ENCODE data around the gene ANK3.

ANK3 gene

DNA sequence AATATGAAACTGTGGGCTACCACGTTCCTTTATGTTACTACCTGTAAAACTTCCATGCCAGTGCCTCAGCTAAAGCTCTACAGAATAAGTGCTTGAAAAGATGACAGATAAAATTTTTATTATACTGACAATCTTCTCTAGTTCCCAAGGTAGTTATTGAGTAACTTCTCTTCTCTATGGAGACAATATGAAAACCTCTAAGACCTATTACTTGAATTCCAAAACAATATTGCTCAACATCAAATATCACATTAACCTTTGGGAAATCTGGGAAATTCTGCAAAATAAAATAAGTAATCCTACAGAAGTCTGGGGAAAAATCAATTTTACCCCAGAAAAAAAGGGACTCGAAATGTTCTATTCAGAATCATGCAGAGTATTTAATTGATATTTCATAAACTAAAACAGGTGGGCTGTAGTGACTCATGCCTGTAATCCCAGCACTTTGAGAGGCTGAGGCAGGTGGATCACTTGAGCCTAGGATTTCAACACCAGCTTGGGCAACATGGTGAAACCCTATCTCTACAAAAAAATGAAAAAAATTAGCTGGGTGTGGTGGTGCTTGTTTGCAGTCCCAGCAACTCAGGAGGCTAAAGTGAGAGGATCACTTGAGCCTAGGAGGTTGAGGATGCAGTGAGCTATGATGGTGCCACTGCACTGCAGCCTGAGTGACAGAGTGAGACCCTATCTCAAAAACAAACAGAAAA lies 23.8 kb upstream of the ANK3 start:
- DNase-seq, result no peak

DNA sequence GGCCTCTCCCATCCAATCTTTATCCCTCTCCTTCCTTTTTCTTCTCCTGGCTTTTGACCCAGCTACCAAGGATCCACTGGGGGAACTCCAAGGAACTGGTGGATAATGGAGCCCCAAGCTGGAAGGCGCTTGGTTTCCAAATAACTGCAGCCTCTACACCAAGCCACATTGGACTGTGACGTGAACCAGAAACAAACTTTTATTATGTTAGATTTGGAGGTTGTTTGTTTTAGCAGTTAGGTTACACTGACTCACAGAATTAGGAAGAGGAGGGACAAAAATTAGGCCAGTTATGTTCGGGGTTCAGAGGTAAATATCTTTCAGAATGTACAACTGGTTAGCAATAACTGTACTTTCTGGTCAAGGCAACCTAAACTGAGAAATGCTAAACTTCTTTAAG lies 21.3 kb upstream of the ANK3 start:
- no peak for DNase-seq

DNA sequence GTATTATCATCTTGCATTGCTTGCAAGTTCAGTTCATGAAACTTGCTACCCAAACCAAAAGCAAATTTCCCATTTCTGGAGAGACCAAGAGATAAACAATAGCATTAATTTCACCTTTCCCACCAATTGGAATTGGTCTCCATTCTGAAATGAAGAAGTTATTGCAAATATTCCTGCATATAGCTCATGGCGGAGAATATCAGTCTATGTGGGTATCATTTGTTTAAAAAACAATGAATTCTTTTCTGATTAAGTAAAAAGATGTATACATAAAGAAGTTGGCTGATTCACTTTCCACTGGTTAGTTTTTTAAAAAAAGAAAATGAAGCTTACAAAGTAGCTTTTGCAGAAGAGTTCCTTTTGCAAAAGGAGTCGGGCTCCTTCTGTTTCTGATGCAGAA lies 19.5 kb upstream of the ANK3 start:
- DNase-seq, result no peak

DNA sequence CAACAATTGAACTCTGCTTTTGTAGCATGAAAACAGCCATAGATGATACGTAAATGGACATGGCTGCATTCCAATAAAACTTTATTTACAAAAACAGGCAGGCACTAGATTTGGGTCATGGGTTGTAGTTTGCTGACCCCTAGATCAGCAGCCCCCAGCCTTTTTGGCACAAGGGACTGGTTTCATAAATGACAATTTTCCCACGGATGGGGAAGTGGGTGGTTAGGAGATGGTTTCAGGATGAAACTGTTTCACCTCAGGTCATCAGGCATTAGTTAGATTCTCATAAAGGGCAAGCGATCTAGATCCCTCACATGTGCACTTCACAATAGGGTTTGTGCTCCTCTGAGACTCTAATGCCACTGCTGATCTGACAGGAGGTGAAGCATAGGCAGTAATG lies 16.5 kb upstream of the ANK3 start:
- DNase-seq, result no peak

DNA sequence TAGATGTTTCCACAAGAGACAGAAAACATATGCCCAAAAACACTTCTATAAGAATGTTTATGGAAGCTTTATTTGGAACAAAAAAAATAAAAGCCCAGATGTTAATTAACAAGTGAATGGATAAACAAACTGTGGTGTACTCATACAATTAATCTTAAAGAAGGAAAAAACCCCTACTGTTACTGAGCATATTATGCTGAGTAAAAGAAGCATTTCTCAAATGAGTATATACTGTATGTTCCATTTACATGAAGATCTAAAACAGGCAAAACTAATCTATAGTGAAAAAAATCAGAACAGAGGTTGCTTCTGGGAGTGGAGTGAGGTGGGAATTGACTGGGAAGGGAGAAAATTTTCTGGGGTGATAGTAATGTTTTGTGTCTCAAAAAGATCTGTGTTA lies 15.5 kb upstream of the ANK3 start:
- DNase-seq, result no peak

DNA sequence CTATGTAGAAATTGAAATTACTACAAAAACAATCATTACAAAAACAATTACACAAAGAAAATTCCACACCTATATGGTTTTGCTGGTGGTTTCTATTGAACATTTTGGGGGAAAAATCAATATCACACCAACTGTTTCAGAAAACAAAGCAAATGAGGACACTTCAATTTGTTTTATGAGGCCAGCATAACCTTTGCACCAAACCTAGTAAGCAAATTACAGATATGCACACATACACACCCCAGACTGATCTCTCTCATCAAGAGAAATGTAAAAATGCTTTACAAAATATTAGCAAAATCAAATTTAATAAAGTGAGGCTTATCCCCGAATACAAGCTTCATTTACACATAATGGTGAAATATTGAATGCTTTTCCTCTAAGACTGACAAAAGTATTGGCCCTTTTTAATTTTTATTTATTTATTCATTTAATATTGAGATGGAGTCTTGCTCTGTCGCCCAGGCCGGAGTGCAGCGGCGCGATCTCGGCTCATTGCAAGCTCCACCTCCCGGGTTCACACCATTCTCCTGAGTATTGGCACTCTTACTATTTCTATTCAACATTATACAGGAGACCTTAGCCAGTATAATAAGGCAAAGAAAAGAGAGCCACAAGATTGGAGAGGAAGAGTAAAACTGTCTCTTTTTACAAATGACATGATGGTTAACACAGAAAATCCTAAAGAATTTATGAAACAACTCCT lies 13.6 kb upstream of the ANK3 start:
- no peak for DNase-seq

DNA sequence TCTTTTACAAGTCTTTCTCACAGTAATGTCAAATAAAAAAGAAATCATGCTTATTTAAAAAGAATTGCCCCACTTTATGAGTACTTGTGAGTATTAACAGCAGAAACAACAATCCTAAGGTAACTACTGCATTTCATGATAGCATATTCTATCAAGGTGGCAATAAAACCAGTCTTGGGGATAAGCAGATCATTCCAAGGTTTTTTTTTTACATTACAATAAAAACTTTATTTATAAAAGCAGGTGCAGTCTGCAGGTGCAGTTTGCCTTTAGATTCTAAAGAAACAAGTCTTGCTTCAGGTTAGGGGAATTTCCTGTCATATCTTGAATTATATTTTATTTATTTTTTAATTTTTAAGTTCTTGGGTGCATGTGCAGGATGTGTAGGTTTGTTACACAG lies 10.7 kb upstream of the ANK3 start:
- DNase-seq, result no peak

DNA sequence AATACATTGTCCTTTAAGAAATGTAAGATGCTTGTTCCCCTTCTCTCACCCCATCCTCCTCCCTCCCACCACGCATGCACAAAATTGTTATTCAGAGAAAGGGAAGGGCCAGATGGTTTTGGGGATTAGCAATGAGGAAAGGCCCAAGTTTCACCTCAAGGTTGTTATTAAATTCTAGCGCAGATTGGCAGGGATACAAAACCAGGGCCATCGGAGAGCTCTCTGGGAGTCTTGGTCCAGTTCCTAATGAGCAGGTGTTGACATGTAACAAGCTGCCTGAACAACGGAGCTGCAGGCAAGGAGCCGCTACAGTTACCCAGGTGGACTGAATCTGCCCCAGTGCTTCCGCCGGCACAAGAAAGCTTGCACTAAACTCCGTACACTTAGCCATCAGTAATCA lies 9.7 kb upstream of the ANK3 start:
- no peak for DNase-seq

DNA sequence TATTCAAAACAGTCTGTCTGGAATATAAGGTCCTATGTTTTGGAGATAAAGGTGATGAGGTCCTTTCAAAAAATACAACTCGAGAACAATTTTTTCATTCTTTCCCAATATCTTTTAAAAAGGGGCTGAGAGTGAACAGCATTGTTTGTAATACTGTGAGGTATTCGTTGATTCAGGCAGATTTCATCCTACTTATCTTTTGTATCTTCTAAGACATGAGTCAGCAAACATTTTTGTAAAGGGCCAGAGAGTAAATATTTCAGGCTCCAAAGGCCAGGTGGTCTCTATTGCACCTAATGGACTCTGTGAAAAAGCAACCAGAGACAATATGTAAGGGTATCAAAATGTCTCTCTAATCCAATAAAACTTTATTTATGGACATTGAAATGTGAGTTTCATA lies 8.1 kb upstream of the ANK3 start:
- DNase-seq, result no peak

DNA sequence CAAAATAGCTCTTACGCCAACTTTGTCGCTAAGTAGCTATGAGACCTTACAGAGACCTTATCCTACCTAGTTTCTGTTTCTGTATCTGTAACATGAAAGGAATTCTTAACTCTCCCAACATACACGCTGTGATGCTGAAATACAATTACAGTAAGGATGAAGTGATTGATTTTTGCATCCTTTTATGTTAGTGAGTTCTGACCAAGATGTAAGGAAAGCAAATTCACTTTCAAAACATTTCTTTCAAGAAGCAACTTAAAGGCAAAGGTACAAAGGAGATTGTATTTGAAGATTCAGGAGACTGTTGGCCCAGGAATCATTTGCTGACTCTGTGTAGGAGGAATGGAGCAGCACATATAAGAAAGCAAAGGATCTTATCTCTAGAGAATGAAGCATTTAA lies 7.1 kb upstream of the ANK3 start:
- DNase-seq, result no peak

DNA sequence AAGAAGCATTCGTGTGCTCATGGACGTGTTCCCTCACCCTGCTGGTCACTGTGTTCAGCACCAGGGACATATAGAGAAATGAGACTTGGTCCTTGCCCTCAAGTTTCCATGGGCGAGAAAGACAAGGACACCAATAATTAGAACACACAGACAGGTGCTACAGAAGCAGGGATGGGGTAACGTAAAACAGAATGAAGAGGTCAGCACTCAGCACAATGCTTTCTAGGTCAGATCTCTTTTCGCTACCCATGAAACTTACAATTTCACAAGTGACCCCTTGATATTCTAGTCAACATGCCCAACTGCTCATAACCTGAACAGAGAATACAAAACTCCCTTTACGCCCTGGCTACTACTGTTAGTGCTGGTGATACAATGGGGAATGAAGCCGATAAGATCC lies 6.0 kb upstream of the ANK3 start:
- DNase-seq, result no peak

DNA sequence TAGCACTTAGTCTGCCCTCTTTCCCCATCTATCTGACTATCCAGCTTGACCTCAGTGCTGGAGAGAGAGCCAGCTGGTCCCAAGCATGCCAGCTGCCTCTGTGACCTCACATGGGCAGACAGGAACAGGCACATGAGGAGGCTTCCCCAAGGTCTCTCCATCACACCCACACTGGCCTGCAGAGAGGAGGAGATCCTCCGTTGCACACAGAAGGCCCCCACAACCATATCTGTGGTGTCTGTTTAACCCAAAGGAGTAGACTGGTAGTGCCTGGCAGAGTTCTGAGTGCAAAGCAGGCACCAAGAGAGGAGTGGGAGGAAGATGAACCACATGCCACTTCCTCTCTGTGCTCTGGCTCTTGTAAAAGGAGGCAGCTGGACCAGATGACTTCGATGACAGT lies 4.8 kb upstream of the ANK3 start:
- no peak for DNase-seq

DNA sequence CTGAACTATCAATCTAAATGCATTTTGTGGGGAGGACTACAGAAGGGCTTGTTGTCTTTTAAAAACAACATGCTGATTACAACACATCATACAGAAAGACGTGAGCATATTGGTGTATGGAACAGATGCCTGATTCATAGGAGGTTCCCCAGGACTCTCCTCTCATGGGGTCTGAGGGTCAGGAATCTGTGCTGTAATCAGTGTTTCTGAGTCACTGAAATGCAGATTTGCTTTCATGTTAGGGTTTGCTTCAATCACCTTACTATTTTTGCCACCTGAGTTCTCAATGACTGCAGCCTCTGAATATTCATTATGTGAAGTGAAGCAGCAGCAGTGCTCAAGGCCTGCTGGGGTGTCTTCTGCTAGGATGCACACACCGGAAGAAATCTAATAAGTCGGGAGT lies 550 bp upstream of the ANK3 start:
- no peak for DNase-seq

DNA sequence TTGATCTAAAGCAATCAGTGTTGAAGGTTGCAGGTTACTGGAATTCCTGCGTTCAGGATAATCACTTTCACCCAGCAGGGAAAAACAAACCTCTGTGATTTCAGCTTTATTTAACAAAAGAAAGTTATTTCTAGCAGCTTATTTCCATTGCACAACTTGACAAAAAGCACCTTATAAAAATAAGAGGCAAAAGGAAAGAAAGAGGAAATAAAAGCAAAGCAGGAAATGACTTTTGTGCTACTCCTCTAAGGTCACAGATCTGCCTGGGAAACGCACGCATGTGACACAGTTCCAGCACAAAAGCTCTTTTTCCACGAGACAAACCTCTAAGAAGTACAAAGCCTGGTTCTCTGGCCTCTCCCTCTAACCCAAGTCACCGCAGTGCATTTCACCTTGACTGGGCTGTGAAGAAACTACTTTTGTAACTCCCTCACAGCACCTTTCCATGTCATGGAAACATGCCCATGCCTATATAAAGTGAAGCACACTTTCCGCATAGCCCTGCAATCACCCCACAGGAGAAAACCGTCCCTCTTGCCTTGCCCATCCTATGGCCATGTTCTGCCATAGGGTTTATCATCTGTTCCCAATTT lies 870 bp downstream of the ANK3 start:
- DNase-seq, result no peak

DNA sequence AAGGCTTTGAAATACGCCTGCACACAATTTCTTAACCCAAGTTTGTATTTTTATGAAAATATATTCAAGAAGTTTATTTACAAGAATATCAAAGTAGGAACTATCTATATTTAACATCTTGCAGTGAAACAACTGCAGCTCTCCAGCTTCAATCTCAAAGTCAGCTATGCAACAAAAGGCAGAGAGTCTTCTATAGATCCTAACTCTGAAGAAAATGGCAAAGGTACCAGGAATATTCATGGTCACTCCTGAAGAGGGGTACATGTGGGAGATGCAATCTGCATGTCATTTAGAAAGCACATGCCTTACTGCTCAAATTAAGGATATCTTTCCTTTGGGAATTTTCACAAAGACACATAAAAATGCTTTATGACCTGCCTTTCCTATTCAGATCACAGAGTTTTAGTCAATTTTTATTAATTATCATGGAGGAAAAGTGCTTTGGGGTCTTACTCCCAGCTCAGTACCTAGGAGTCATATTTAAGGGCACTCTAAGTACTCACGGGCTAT lies 1.5 kb downstream of the ANK3 start:
- DNase-seq, result no peak

DNA sequence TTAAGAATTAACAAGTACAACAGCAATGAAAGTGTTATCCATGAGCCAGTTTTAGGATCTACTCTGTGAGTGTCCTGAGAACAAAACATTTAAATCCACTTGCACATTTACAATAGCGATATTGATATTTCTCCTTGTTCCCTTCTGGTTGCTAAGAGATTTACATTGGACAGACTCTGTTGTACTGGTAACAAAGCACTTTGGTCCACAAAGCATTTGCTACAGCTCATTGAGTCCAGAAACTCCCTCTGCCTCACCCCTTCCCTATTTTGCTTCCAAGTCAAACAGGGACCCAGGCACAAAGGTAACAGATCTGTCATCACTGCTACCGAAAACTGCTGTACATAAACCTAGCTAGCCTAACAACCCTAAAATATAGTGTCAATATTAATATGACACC lies 2.1 kb downstream of the ANK3 start:
- peak; percentile 57 for DNase-seq

DNA sequence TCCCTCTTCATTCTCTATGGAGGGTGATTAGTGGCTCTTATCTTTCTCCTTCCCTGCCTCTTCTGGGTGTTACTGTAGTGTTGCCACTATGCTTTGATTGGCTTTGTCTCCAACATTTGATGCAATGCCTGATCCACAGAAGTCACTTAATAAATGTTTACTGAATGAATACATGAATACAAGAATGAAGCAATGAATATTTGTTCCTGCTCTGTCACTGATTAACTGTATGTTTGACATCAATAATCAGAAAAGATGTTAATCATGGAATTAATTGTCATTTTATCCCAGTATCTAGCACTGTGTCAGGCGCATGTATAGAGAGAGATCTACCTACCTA lies 4.3 kb downstream of the ANK3 start:
- DNase-seq, result no peak

DNA sequence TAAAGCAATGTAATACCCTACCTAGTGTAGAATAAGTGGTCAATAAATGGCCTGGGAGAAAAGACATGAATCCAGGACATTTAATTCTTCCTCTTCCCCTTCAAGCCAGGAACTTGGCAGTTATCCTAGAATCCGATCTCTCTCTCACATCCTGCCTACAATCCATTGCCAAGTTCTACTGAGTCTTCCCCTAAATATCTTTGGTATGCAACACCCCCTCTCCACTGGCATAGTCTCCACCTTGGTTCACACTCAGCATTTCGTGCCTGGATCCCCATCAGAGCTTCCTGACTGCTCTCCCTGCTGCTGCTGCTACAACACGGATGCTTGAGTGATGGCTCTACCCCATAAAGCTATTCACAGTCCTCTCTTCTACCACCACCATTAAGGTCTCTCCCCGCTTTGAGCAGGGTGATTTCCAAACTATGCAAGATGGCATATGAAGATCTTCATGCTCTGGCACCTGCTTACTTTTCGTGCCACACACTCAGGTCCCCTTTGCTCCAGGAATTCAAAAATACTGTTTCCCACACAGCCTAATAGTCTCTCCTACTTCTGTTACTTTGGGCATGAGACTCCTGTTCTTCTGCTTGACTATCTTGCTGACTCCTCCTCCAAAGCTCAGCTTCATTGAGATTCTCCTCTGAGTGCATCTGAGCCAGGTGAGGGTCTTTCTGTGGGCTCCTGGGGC lies 4.8 kb downstream of the ANK3 start:
- DNase-seq, result no peak

DNA sequence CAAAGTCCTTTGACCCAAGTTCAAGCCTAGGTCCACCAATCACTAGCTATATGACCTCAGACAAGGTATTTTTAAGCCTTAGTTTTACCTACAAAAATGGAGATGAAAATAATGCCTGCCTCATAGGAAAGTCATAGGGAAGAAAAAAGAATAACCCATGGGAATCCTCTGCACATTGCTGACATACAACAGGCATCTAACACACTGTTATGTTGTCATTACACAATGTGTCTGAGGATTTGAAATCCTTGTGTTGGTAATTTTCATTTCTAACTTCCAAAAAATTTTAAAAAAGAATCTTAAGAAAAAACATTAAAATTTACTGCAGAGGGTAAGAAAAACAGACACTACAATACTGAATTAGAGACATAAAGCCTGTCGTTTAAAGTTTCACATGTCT lies 5.7 kb downstream of the ANK3 start:
- no peak for DNase-seq

DNA sequence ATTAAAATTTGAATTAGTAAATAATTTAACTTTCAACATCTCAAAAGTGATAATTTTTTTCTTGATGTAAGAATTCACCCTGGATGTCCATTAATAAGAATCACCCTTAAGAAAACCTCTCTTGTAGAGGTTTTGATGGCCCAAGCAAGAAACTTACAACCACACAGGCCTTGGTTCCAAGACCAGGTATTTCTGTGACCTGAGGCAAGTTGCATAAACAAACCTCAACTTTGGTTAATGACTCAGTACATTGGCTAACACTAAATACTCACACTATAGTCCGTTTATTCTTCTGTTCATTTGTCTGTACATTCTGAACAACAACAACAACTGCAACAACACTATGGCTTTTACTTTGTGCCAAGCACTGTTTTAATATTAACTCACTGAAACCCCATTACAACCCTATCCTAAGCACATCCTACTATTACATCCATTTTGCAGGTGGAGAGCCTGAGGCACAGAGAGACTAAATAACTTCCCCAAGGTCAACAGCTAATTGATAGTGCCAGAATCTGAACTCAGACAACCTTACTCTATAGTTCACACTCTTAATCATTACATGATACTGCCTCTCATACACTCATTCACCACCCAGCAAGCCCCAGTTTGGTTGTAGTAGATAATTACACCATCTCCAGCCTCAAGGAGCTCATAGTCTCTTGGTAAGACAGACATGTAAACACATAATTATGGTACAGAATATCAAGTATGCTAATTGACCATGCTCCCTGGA lies 6.6 kb downstream of the ANK3 start:
- no peak for DNase-seq

DNA sequence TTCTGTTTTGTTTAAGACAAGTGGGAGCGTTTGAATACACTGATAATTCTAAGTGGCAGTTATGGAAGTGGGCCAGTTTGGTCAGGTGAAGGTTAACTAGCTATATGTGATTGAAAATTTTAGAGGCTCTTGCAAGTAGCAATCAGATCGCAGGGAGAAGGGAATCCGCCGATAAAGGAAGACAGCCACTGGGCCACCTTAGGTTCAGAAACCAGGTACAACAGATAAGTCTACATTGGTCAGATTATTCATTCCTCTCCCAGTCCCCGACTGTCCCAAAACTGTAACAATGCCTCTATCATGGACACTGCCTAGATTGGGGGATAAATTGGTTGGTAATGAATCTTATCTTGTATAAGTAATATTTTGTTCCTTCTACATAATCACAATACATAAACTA lies 8.9 kb downstream of the ANK3 start:
- no peak for DNase-seq

DNA sequence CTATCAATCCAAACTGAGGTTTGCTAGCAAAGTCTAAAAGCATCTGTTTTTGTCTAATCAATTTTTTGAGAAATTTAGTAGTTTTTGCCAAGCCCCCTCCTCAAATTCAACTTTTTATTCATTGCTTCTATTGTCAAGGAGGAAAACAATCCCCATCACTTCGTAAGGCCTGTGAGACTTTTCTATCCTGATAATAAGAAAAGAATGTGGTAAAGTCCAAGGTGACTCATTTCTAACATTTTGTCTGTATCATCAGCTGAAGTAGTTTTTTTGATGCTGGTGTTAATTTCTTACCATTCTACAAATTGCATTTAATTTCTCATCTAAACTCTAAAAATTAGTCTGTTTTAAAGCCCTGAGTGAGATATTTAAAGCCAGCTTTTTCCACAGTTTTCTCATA lies 11.7 kb downstream of the ANK3 start:
- DNase-seq, result no peak

DNA sequence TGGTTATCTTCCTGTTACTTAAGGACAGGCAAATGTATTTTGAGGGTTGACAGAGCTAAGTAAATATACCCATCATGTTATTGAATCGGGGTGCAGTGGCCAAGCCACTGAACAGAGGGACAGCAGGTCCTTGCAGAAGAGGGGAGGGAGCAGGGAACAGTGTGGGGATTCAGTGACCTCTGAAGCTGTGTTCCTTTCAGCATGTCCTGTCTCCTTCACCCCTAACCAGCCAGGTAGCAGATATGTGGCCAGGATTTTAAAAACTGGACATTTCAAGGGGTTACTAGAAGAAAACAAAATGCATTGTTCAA lies 12.7 kb downstream of the ANK3 start:
- DNase-seq, result no peak
